Neuronal stem cell (in vitro differentiated cells): ENCODE results near the gene TGM5.

Experiments
- DNase-seq: peaks from one replicate; pipeline ENCODE4 v3.0.0-alpha.2; 2013; ENCODE audit warnings: low spot score
- H2AFZ ChIP-seq: one replicate; pipeline ENCODE4 v1.6.1; 2013; ENCODE audit warnings: mild to moderate bottlenecking, low read length, inconsistent platforms
- H2AK5ac ChIP-seq: 2 replicates; pipeline ENCODE4 v1.6.1; 2013; ENCODE audit warnings: low read depth, mild to moderate bottlenecking, inconsistent platforms, low read length, moderate library complexity, mixed read lengths
- H2BK120ac ChIP-seq: 2 replicates; pipeline ENCODE4 v1.6.1; 2013; ENCODE audit warnings: low read depth, mild to moderate bottlenecking, inconsistent platforms, low read length, moderate library complexity, mixed read lengths
- H2BK12ac ChIP-seq: one replicate; pipeline ENCODE4 v1.6.1; 2013; ENCODE audit warnings: low read length, inconsistent platforms
- H2BK15ac ChIP-seq: 2 replicates; pipeline ENCODE4 v1.6.1; 2013; ENCODE audit warnings: mild to moderate bottlenecking, low read length, inconsistent platforms, mixed read lengths
- H2BK5ac ChIP-seq: one replicate; pipeline ENCODE4 v1.6.1; 2013; ENCODE audit warnings: inconsistent platforms, mild to moderate bottlenecking, low read length, moderate library complexity
- H3K14ac ChIP-seq: one replicate; pipeline ENCODE4 v1.6.1; 2013; ENCODE audit warnings: low read length, inconsistent platforms
- H3K18ac ChIP-seq: 2 replicates; pipeline ENCODE4 v1.6.1; 2013; ENCODE audit warnings: low read length, inconsistent platforms
- H3K23ac ChIP-seq: 2 replicates; pipeline ENCODE4 v1.6.1; 2013; ENCODE audit warnings: low read depth, mild to moderate bottlenecking, mixed read lengths, low read length, inconsistent platforms; ENCODE audit not compliant: poor library complexity
- H3K27ac ChIP-seq: replicated peaks from 3 replicates; pipeline ENCODE4 v1.5.1; 2013; ENCODE audit warnings: low read length, inconsistent platforms
- H3K27me3 ChIP-seq, 3 experiments: 2 replicates each; pipeline ENCODE4 v1.6.1; 2013; ENCODE audit warnings: low read length in 3 of 3, mild to moderate bottlenecking in 2 of 3, inconsistent platforms in 1 of 3, low read depth in 1 of 3, mixed read lengths in 1 of 3, moderate library complexity in 1 of 3; ENCODE audit not compliant: control insufficient read depth in 3 of 3, insufficient read depth in 3 of 3
- H3K36me3 ChIP-seq, 2 donors: replicated peaks in 1 of 2; 2 replicates each; pipeline ENCODE4 v1.6.1; 2013; ENCODE audit warnings: low read length in 2 of 2; ENCODE audit not compliant: control insufficient read depth in 2 of 2, insufficient read depth in 2 of 2
- H3K4ac ChIP-seq: 2 replicates; pipeline ENCODE4 v1.6.1; 2013; ENCODE audit warnings: inconsistent platforms, mild to moderate bottlenecking, low read length, moderate library complexity
- H3K4me1 ChIP-seq, 2 donors: 1 replicate in 1 of 2; 2 replicates in 1 of 2; pipeline ENCODE4 v1.6.1; 2013; ENCODE audit warnings: low read length in 2 of 2, low read depth in 1 of 2; ENCODE audit not compliant: control insufficient read depth in 2 of 2, insufficient read depth in 1 of 2
- H3K4me2 ChIP-seq: one replicate; pipeline ENCODE4 v1.6.1; 2013; ENCODE audit warnings: mild to moderate bottlenecking, low read length, inconsistent platforms; ENCODE audit not compliant: insufficient read depth, poor library complexity, severe bottlenecking
- H3K4me3 ChIP-seq, 2 donors: 2 replicates each; pipeline ENCODE4 v1.5.1; 2013; ENCODE audit warnings: low read length in 2 of 2, mild to moderate bottlenecking in 2 of 2, inconsistent platforms in 1 of 2, moderate library complexity in 1 of 2
- H3K79me1 ChIP-seq: one replicate; pipeline ENCODE4 v1.6.1; 2013; ENCODE audit warnings: low read depth, mild to moderate bottlenecking, inconsistent platforms, low read length, moderate library complexity
- H3K9ac ChIP-seq: one replicate; pipeline ENCODE4 v1.6.1; 2013; ENCODE audit warnings: mild to moderate bottlenecking, low read depth, low read length, inconsistent platforms; ENCODE audit not compliant: poor library complexity
- H3K9me3 ChIP-seq, 2 donors: replicated peaks in 1 of 2; 2 replicates each; pipeline versions ENCODE3 to v1.6.1; 2013; ENCODE audit warnings: low read length in 2 of 2, mild to moderate bottlenecking in 2 of 2, inconsistent platforms in 1 of 2, low read depth in 1 of 2, mixed read lengths in 1 of 2, moderate library complexity in 1 of 2; ENCODE audit not compliant: control insufficient read depth in 2 of 2, insufficient read depth in 1 of 2
- H4K8ac ChIP-seq: one replicate; pipeline ENCODE4 v1.6.1; 2013; ENCODE audit warnings: low read depth, mild to moderate bottlenecking, inconsistent platforms, low read length, moderate library complexity
- H4K91ac ChIP-seq: one replicate; pipeline ENCODE4 v1.6.1; 2013; ENCODE audit warnings: low read length, low read depth, mild to moderate bottlenecking, inconsistent platforms; ENCODE audit not compliant: poor library complexity
- WGBS, 2 donors: extraction: QIAGEN DNeasy Blood & Tissue Kit; methylation state at CpG; one replicate each; pipeline ENCODE4 v1.1.7; 2013; ENCODE audit warnings: missing lambda C conversion rate in 2 of 2, mixed read lengths in 1 of 2; ENCODE audit not compliant: insufficient read length in 2 of 2, insufficient replicate concordance in 1 of 2; ENCODE audit errors: extremely low coverage in 2 of 2; 5-methylcytosine and 5-hydroxymethylcytosine counted together

Gene TGM5

DNA sequence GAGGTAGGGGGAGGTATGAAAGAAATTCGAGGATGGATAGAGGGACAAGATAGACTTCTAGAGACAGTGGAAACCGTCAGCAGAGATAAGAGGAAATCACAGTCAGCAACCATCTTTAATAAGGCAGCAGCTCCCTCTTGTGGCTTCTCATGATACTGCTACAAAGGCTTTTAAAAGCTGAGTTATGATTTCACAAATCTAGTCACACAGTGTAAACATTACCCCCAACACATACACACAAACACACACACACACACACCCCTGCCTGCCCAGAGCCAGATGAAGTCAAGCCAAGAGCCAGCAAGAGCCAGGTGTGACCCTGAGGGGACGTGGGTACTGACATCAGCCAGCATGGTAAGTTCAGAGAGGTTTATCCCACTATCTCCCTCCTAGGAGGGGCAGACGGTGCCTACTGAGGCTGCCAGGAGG lies 18.9 kb upstream of the TGM5 start:
- peak; percentile 66 for DNase-seq
- H3K9me3 ChIP-seq = no peaks in the 10 kb centered on the region
- H3K14ac ChIP-seq = no peak overlapping the region
- H3K9ac ChIP-seq = peak overlapping the region; percentile 26
- H2BK120ac ChIP-seq = no peak overlapping the region
- no CpG with 5 or more reads among the region's 4 CpGs for WGBS, 2 donors
- no peak overlapping the region for H3K27ac ChIP-seq
- peaks cover 0 to 2% of the 10 kb centered on the region in 2 donors for H3K4me1 ChIP-seq
- H2AK5ac ChIP-seq = no peak overlapping the region
- peaks cover 0 to 13% (median 3%) of the 10 kb centered on the region in 3 experiments for H3K27me3 ChIP-seq
- no peak overlapping the region for H3K4me3 ChIP-seq
- H3K23ac ChIP-seq = no peak overlapping the region
- H3K79me1 ChIP-seq = no peaks in the 10 kb centered on the region
- no peak overlapping the region for H4K91ac ChIP-seq
- H2AFZ ChIP-seq = peak overlapping the region; percentile 42
- no peak overlapping the region for H3K4ac ChIP-seq
- H2BK5ac ChIP-seq = no peak overlapping the region
- no peak overlapping the region for H3K18ac ChIP-seq
- H2BK15ac ChIP-seq = no peak overlapping the region
- H4K8ac ChIP-seq = no peak overlapping the region
- H3K36me3 ChIP-seq = no peaks in the 10 kb centered on the region
- no peak overlapping the region for H2BK12ac ChIP-seq
- no peak overlapping the region for H3K4me2 ChIP-seq

DNA sequence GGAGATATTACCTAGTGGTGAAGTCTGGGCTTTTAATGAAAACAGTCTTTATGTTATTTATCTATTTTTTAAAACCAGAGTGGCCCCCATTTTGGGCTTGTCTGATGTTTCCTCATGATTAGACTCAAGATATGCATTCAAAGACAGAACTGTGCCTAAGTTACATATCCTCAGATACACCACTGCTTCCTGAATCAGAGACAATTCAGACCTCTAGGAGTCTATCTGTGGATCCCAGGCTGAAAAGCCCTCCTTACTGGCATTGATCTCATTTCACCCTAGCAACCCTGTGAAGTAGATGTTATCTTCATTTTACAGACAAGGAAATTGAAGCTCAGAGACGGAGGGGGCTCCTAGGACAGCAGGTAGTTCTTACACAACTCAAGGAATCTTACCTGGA lies 16.8 kb upstream of the TGM5 start:
- H2BK12ac ChIP-seq = no peak overlapping the region
- H3K79me1 ChIP-seq = no peaks in the 10 kb centered on the region
- no peak overlapping the region for H3K4me2 ChIP-seq
- peaks cover 0 to 2% of the 10 kb centered on the region in 2 donors for H3K4me1 ChIP-seq
- no peak overlapping the region for H3K14ac ChIP-seq
- H4K8ac ChIP-seq = no peak overlapping the region
- no peak overlapping the region for H3K4ac ChIP-seq
- no peak overlapping the region for H3K9ac ChIP-seq
- H2BK120ac ChIP-seq = no peak overlapping the region
- no peak overlapping the region for H2AFZ ChIP-seq
- no peak overlapping the region for H3K23ac ChIP-seq
- no peak overlapping the region for H4K91ac ChIP-seq
- peaks cover 0 to 23% (median 3%) of the 10 kb centered on the region in 3 experiments for H3K27me3 ChIP-seq
- no peak overlapping the region for H3K18ac ChIP-seq
- H2BK5ac ChIP-seq = no peak overlapping the region
- no peak for DNase-seq
- no peaks in the 10 kb centered on the region for H3K9me3 ChIP-seq
- no peaks in the 10 kb centered on the region for H3K36me3 ChIP-seq
- WGBS, 2 donors = no CpG with 5 or more reads among the region's 1 CpG
- no peak overlapping the region for H2BK15ac ChIP-seq
- no peak overlapping the region for H3K4me3 ChIP-seq
- no peak overlapping the region for H3K27ac ChIP-seq
- H2AK5ac ChIP-seq = no peak overlapping the region

DNA sequence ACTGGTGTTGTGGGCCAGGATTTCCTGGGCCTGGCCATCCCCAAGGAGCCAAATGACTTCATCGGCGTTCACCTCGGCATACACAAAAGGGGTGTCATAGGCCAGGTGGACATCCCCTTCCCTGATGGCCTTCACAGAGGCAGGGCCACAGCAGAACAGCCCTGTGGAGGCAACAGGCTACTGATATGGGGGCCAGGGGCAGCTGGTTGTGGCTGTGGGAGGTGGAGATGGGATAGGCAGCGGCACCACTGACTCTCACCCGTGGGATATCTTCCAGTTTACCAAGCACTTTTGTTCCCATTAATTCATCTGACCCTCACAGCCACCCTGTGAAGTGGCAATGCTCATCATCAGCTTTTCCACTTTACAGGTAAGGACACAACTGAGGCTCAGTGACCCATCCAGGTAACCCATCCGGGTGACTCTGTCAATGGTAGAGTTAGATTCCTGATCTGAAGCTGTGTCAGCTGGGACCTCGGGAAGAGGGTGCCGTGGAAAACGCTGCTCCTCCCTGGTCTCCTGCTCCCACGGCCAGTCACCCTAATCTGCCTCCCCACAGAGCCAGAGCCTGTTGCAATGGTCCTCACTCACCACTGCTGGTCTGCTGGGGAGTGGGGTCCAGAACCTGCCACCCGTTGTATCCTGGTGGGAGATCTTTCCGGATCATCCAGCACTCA lies 15.3 kb upstream of the TGM5 start:
- no peak overlapping the region for H3K14ac ChIP-seq
- H3K27ac ChIP-seq = no peak overlapping the region
- peak overlapping the region; percentile 6 for H3K18ac ChIP-seq
- H2BK5ac ChIP-seq = no peak overlapping the region
- no peak overlapping the region for H3K4me3 ChIP-seq
- H3K4me2 ChIP-seq = no peak overlapping the region
- no CpG with 5 or more reads among the region's 12 CpGs for WGBS, 2 donors
- H2AFZ ChIP-seq = no peak overlapping the region
- no peak overlapping the region for H2BK15ac ChIP-seq
- no peaks in the 10 kb centered on the region for H3K4me1 ChIP-seq
- no peak overlapping the region for H3K23ac ChIP-seq
- H3K9me3 ChIP-seq = no peaks in the 10 kb centered on the region
- H3K36me3 ChIP-seq = no peaks in the 10 kb centered on the region
- H4K8ac ChIP-seq = no peak overlapping the region
- peaks cover 0 to 22% (median under 1%) of the 10 kb centered on the region in 3 experiments for H3K27me3 ChIP-seq
- no peak overlapping the region for H3K4ac ChIP-seq
- no peak overlapping the region for H3K9ac ChIP-seq
- no peak overlapping the region for H2AK5ac ChIP-seq
- no peak overlapping the region for H2BK120ac ChIP-seq
- H2BK12ac ChIP-seq = no peak overlapping the region
- DNase-seq = no peak
- no peaks in the 10 kb centered on the region for H3K79me1 ChIP-seq
- H4K91ac ChIP-seq = no peak overlapping the region

DNA sequence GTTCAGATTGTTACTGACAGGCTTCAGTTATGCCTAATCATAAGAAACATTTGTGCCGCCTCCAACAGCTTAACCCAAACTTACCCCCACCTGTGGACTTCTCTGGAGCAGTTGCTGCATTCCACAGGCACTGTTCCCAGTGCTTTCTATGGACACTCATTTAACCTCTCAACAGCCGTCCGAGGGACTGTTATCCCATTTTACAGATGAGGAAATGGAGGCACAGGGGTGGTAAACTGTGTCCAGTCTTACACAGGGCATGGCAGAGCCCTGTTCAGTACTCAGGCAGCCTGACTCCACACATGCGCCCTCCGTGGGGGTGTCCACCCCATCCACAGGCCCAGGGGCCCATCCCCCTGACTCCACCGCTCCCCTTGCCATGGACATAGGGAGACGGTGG lies 14.3 kb upstream of the TGM5 start:
- Histone ChIP-seq H3K4me3 (no peak overlapping the region), H4K91ac (no peak overlapping the region), H3K79me1 (no peaks in the 10 kb centered on the region), H2AK5ac (no peak overlapping the region), H3K4me2 (no peak overlapping the region), H3K27me3 (peaks cover 0 to 30% (median 0%) of the 10 kb centered on the region in 3 experiments), H3K9me3 (no peaks in the 10 kb centered on the region), H3K4ac (no peak overlapping the region), H2BK5ac (no peak overlapping the region), H3K36me3 (no peaks in the 10 kb centered on the region), H3K18ac (no peak overlapping the region), H2BK15ac (no peak overlapping the region), H3K23ac (no peak overlapping the region), H2BK120ac (no peak overlapping the region), H4K8ac (no peak overlapping the region), H3K14ac (no peak overlapping the region), H2AFZ (no peak overlapping the region), H3K4me1 (no peaks in the 10 kb centered on the region), H3K27ac (no peak overlapping the region), H3K9ac (no peak overlapping the region), H2BK12ac (no peak overlapping the region)
- no CpG with 5 or more reads among the region's 7 CpGs for WGBS, 2 donors
- no peak for DNase-seq
